Islet precursor cell (in vitro differentiated cells): Measurements from ENCODE around the gene SH3BP1.
"Not testable (repeated sequence)": the region's sequence is repeated elsewhere in the genome, so short reads cannot be mapped to it uniquely, and the experiment has no call there.

Experiments
- DNase-seq: peaks from one replicate; pipeline ENCODE4 v3.0.0-alpha.2; 2018

The SH3BP1 gene

GRCh38 chr22:37684803-37685615 lies 45.5 kb downstream of the SH3BP1 start:
- no peak for DNase-seq

- DNase-seq = peak; percentile 92
These were observed 46.8 kb downstream of the SH3BP1 start, which contains the start of gene NOL12 for GRCh38 chr22:37686002-37686982. TSS of gene NOL12 (plus strand) at chr22:37686343. CDS start at chr22:37686393, 50 bp downstream.

GRCh38 chr22:37690407-37690806 lies 50.9 kb downstream of the SH3BP1 start:
- DNase-seq = no peak

- no peak for DNase-seq
These were observed 51.5 kb downstream of the SH3BP1 start for GRCh38 chr22:37690901-37691504.

- DNase-seq = no peak
These were observed 53.3 kb downstream of the SH3BP1 start for GRCh38 chr22:37692627-37693285.

GRCh38 chr22:37694131-37694530 lies 54.7 kb downstream of the SH3BP1 start:
- not testable (repeated sequence) for DNase-seq

GRCh38 chr22:37696260-37696656 lies 56.8 kb downstream of the SH3BP1 start:
- DNase-seq = not testable (repeated sequence)

GRCh38 chr22:37696657-37697537 lies 57.4 kb downstream of the SH3BP1 start, which contains the start of gene TRIOBP:
TSS of gene TRIOBP (plus strand) at chr22:37697048. CDS start at chr22:37701366, 4,318 bp downstream.
- DNase-seq = peak; percentile 100

GRCh38 chr22:37697538-37697835 lies 58.0 kb downstream of the SH3BP1 start:
- no peak for DNase-seq

GRCh38 chr22:37701141-37701786 lies 61.8 kb downstream of the SH3BP1 start:
- DNase-seq = no peak

- no peak for DNase-seq
These were observed 64.4 kb downstream of the SH3BP1 start for GRCh38 chr22:37703906-37704305.

- DNase-seq = no peak
These were observed 65.2 kb downstream of the SH3BP1 start for GRCh38 chr22:37704645-37705044.

GRCh38 chr22:37705205-37705604 lies 65.7 kb downstream of the SH3BP1 start:
- no peak for DNase-seq
